GM18873 (cell line): ENCODE measurements around the gene FLNB.

ENCODE experiments used
- ATAC-seq: cut with Tn5 transposase; IDR thresholded peaks from one replicate; pipeline ENCODE4 v1.9.1; 2021; ENCODE audit warnings: mild to moderate bottlenecking, moderate library complexity, moderate number of reproducible peaks; ENCODE audit not compliant: unreplicated experiment, low FRiP score

Gene FLNB

DNA sequence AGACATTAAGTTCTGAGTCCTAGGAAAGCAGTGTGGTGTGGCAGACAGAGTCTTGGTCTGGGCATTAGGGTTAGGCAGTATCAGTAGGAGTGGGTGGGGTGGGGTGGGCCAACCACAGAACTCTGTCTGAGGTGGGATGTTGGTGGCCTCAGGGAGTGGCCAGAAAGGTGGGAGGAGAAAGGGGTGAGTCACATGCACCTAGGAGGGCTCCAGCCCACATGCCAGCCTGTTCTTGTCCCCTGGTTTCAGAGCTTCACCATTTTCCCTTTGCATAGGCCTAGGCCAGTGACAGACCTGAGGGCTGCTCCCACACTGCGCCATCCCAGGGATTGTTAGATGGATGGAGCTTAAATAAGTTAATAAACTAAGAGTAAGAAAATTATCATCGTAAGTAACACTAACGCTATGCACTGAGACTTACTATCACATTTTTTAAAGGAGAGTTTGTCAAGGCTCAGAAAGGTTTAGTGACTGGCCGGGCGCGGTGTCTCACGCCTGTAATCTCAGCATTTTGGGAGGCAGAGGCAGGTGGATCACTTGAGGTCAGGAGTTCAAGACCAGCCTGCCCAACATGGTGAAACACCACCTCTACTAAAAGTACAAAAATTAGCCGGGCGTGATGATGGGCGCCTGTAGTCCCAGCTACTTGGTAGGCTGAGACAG, 168.7 kb downstream of the FLNB start:
- ATAC-seq = no peak

DNA sequence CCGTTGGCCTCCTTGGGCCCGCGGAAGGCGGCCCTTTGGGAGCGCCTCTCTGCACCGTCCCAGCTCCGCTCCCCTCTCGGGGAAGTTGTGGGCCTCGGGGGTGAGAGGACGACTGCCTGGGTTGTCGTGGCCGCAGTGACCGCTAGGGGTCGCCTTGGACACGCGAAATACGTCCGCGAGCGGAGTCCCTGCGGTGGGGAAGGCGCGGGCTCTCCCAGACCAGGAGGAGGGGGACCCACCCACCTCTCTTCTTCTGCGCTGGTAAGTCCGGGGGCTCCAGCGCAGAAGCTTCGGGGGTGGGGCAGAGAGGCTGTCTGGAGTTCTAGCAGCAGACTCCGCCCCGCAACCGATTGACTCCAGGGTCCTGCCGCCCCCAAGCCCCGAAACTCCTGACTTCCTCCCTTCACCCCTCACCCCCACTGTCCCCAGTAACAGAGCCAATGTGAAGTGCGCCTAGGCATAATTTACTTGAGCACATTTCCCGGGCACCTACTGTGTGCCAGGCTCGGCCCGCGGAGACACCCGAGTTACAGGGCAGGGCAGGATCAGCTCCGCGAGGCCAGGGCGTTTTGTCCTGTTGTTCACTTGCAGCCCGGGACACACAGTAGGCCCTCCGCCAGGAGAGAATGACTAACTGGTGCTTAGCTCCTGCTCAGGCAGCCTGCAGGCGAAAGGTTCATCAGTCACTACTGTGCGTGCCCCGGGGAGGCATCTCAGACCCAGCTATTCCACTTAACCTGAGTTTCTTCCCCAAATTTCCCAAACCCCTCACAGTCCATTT, 169.7 kb downstream of the FLNB start:
- no peak for ATAC-seq

DNA sequence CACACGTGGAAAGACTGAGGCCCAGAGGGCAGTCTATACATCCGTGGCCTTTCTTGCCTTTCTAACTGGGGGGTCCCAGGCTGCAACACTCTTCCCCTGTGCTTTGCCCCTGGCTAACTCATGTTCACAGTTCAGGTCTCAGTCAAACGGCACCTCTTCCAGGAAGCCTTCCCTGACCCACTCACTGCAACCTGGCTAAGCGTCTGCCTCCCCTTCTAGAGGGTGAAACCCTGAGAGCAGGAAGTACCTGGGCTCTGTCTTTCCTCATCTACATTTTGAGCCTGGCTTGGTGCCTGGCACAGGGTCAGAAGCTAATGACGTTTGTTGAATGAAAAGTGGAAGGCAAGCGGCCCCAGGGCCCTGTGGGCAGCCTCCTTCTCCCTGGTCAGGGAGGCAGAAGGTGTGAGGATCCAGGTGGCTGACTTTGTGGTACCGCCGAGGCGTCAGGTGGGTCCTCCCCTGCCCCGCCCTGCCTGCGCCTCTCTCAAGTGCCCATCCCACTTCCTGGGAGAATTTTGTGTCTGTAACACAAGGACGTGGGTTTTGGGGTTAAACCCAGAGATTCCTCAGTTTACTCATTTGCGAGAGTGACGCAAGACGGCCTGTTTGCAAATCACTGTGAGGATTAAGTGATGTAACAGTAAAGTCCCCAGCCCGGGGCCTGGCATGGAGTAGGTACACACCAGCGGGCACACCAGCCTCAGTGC, 170.5 kb downstream of the FLNB start:
- ATAC-seq = no peak

DNA sequence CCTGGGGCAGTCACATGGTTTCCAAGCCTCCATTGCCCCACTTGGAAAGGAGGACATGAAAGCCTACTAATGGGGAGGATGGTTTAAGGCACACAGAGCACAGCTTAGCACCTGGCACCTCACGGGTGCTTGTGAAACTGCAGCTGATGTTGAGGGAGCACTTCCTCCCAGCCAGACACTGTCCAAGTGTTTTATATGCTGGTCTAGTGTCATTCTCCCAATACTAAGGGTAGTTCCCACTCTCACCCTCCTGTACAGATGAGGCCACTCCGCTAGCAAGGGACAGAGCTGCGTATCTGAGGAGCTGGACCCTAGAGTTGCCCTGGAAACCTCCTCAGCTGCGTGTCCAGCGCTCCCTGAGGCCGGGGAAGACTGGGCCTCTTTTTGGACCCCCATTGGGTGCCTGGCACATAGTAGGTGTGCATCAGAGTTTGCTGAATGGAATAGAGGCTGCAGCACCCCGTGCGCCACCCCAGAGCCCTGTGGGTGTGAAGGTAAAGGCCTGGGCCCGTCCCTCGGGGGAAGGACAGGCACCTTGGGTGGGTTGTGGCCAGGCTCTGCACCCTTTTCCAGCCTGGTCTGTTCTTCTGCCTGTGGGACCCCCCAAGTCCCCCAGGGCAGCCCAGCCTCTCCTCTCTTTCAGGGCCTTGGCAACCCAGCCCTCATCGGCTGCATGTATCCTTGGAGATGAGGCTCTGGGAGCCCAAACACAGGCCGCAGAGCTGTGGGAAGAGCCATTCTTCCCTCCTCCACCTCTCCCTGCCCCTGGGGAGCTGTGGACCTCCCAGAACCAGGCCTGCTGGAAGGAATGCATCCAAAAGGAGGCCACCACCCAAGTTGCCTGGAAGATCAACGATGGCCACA, 171.2 kb downstream of the FLNB start:
- no peak for ATAC-seq

DNA sequence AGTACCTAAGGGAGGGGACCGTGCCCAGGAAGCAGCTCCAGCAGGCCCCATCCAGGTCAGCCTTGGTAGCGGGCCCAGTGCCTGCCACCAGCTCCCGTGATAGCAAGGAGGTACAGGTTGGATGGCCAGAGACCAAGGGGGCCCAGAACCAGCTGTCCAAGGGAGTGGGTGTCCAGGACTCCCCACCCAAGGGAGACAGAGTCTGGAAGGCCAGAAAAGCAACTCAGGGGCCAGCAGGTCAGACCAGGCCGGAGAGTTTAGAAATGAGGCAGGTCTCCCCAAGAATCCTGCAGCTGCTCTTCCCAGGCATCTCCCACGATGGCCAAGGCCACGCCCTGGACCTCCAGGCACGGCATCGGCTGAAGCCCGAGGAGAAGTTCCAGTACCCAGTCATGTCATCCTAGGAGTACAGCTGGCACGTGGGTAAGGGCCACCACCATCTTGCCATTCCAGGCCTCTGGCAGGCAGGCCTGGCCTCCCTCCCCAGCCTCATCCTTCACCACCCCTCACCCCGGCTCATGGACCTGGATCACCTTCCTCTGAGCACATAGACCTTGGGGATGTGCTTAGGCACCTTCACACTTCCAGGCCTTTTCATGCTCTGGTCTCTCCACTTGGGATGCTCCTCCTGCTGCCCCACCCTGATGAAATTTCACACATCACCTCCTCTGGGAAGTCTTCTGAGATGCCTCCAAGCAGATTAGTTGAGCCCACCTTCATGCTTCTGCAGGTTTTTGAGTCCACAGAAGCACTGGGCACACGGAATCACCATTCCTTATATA, 172.1 kb downstream of the FLNB start:
- no peak for ATAC-seq

DNA sequence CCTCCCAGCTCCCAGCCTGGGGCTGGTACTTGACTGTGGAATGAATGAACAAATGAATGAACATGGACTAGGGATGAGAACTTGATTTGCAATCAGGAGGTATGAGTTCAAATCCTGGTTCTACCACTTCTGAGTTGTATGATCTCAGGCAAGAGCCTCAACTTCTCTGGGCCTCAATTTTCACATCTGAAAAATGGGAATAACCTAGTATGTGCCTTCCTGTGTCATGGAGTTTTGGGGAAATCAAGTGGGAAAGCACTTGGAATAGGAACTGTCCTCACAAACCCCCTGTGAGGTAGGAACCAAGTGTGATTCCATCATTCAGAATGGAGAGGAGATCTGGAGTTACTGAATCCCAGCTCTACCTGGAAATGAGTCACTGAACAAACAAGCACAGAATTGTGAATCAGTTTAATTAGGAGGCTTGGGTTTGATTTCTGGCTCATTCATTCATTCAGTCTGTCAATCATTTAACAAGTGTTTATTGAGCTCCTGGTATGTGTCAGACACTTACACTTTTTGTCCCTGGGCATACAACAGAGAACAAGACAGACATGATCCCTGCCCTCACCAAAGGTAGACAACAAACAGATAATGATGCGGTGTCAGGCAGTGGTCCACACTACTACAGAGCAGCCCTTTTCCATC, 172.8 kb downstream of the FLNB start:
- no peak for ATAC-seq

DNA sequence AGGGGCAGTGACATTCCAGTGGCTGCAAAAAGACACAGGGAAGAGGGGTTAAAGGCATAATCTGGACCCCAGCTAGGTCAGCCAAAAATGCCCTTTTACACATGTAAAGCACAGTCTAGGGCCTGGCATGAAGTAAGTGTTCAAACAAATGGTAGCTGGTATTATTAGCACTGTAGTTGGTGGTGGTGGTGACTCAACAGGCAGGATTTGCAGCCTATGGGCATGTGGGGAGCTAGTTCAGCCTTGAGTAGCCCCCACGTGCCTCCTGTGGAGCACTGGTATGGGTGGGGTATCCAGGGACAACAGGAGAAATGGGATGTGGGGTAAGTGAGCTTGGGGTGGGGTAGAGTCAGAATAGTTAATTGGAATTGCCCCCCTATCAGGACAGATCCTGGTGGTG, 175.0 kb downstream of the FLNB start:
- ATAC-seq = no peak

DNA sequence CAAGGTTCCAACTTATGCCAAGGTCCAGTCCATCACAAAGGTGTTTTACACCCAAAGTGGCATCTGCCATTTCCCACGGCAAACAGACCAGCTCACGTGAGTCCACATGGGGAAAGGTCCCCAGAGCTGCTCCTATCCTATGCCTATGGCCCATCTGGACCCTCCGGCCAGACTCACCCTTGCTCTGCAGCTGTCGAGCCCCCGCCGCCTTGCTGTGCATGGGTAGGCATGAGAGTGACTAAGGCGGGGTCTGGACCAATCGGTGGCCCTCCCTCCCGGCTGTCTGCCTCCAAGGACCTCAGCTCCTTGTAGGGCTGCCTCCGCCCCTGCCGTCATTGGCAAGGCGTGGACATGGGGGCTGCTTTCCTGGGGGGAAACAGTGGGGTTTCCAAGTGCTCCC, 175.7 kb downstream of the FLNB start:
- ATAC-seq = no peak

DNA sequence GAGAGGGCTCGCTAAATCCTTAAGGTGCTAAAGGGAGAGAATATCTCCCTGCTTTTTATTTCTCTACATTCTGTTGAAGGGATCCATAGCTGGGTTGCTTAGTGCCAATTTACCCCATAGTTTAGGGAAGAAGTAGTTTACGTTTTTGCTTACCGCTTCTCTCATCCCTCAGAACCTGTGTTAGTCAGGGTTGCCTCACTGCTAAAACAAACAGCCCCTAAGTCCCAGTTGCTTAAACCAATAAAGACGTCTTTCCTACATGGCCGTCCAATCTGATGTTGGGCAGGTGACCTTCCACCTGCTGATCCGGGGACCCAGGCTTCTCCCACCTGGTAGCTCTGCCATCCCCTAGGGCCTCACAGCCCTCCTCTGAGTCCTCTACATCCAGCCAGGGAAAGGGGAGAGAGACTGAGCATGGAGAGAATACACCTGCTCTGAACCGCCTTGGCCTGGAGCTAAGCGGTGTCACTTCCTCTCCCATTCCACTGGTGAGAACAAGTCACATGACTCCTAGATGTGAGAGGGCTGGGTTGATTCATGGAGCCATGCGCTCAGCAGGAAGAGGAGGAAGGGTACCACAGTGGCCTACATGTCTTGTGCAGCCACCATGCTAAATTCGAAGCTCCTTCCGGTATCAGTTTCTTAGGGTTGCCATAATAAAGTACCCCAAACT, 176.2 kb downstream of the FLNB start:
- no peak for ATAC-seq

DNA sequence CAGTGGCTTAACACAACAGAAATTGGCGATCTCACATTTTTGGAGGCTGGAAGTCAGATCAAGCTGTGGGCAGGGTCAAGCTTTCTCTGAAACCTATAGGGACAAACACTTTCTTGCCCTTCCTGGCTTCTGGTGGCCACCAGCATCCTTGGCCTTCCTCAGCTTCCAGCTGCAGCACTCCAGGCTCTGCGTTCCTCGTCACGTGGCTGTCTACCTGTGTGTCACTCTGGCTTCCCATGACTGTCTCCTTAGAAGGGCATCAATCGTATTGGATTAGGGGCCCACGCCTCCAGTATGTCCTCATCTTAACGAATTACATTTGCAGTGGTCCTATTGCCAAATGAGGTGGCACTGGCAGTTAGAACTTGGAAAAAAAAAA, 176.7 kb downstream of the FLNB start:
- ATAC-seq = no peak

DNA sequence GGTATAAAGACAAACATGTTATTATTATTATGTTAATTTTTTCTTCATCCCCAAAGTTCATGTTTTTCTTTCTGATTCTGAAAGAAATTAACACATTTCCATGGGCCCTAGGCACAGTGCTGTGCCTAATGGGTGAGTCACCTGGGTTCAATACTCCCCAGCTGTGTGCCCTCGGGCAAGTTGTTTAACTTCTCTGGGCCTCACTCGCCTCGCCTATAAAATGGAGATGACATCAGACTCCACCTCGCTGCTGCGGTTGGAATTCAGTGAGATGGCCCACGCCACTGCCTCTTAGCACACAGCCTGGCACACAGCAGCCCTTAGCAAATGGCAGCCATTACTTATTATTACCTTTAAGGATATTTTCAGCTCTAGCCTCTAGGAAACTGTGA, 179.9 kb downstream of the FLNB start:
- no peak for ATAC-seq

DNA sequence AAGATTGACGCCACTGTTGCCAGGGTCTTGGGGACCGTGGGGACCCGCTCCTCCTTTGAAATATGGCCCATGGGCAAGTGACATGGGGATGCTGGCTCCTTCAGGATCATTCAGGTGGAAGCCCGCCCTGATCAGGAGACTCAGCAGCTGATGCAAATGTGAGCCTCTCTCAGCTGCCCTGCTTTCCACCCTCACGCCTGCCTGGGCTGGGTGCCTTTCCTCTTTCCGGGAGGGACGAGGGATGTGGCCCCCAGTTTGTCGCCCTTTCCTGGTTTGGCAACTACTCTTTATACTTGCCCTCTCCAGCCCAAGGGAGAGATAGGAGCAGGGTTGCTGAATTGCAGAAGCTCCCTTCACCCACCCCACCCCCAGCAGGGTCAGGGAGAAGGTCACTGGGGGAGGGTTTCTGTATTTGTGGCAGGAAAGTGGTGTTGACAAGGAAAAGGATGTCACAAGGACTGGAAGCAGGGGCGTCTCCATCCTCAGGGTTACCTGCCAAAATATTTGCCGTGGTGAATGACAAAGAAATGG, 180.8 kb downstream of the FLNB start:
- no peak for ATAC-seq

DNA sequence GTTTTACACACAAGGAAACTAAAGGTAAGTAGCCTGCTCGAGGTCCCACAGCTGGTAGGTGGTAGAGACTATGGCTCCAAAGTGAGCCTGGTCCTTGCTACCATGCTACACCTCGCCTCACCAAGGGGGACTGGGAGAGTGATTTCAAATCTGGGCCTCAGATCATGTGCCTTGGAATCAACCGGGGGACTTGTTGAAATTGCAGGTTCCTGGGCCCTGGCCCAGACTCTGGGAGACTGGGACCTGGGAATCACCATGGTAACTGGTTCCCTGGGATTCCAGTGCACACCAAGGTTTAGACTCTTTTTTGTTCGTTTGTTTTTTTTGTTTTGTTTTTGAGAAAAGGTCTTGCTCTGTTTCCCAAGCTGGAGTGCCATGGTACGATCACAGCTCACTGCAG, 181.5 kb downstream of the FLNB start:
- no peak for ATAC-seq

DNA sequence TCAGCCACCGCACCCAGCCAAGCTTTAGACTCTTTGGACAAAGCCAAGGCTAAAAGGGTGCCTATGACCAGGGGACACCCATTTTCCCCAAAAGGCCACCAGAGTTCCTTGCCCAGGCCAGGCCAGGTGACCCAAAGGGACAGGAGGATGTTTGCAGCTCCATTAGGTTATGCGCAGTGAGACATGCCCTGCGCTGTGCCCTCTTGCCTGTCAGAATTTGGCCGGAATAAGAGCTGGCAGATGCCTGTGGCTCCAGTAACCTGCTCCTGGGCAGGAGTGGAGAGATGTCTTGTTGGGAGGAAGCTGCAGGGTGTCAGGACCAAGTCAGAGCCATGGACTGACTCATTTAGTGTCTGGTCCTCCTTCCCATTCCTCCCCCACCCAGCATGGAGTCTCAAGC, 182.1 kb downstream of the FLNB start:
- no peak for ATAC-seq

DNA sequence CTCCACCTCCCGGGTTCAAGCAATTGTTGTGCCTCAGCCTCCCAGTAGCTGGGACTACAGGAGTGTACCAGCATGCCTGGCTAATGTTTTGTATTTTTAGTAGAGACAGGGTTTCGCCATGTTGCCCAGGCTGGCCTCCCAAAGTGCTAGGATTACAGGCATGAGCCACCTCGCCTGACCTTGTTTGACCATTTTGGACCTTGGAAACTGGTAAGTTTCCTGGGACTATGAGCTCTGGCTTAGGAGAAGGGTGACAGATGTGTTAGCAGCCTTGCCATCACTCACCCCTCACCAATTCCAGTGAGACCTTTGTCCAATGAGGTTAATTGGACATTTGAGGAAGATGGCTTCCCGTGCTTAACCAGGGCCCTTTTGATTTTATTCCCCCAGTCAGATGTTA, 182.7 kb downstream of the FLNB start:
- no peak for ATAC-seq

DNA sequence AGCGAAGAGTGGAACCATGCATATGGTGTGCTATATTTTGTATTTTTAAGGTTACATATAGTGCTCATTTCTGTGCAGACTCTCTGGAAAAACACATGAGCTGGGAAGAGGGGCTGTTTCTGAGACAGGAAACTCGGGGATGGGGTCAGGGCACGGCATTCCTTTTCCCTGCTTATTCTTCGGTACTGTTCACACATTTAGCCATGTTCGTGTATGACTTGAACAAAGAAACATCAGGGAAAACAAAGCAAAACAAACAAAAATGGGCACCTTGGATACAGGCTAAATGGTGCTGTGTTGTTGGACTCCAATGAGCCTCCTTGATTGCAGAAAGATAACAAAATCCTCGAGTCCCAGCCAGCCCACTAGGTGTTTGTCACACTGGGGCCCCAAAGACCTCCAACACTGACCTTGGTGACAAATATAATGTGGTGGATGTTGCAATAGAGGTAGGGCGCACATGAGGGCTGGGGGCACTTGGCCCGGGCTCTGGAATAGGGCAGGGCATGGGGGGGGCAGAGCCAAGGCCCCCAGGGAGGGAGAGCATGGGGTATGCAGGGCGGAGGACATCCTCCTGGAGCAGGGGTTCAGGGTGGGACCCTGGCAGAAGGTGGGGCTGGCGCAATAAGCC, 183.3 kb downstream of the FLNB start:
- ATAC-seq = no peak

DNA sequence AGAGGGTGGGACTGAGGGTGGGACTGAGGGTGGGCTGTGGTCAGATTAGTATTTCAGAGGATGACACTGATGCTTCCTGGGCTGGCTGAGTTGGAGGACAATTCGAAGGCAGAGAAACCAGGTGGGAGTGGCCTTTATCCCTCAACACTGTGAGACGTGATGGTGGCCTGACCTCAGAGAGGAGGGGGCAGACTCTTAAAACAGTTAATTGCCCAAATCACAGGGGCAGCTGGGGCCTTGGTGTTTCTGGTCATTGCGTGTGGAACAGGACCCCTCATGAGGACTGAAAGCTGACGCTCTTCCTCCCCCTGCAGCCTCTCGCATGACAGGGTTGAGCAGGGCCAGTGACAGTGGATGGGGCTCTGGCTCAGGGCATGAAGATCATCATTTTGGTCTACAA, 183.8 kb downstream of the FLNB start:
- ATAC-seq = no peak

DNA sequence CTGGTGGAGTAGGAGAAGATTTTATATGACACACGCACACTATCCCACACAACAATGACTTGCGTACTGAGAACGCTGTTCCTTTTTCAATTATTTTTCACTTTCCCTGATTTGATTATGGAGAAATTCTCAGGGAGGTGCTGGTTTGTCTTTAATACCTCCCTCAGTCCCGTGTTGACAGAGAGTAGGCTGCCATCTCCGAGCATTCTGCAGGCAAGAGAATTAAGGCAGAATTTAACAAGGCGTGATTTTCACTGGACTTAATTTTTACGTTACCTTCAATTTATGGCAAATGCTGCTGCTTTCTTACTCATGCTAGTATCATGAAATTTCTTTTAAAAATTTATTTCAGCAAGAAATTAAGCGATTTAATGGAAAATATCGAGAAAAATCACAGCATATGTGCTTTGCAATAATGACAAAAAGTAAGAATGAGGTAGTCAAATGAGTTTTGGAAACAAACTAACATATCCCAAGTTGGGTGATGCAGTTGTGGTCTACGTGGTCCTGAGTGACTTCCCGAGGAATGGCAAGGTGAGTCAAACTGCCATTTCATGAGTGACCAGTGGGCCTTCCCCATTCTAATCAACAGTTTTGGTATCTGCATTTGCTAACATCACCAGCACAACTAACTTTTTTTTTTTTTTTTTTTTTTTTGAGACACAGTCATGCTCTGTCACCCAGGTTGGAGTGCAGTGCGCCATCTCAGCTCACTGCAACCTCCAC, 185.6 kb downstream of the FLNB start:
- ATAC-seq = no peak
